Measurements from ENCODE around the gene FCER2.

- TF ChIP-seq, protein P1, sequence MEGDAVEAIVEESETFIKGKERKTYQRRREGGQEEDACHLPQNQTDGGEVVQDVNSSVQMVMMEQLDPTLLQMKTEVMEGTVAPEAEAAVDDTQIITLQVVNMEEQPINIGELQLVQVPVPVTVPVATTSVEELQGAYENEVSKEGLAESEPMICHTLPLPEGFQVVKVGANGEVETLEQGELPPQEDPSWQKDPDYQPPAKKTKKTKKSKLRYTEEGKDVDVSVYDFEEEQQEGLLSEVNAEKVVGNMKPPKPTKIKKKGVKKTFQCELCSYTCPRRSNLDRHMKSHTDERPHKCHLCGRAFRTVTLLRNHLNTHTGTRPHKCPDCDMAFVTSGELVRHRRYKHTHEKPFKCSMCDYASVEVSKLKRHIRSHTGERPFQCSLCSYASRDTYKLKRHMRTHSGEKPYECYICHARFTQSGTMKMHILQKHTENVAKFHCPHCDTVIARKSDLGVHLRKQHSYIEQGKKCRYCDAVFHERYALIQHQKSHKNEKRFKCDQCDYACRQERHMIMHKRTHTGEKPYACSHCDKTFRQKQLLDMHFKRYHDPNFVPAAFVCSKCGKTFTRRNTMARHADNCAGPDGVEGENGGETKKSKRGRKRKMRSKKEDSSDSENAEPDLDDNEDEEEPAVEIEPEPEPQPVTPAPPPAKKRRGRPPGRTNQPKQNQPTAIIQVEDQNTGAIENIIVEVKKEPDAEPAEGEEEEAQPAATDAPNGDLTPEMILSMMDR (IDR thresholded peaks at IDR 0.05) = no peak
- TF ChIP-seq POLR2A (IDR thresholded peaks at IDR 0.05) = no peak
These were observed 28.6 kb upstream of the FCER2 start for GRCh38 chr19:7730286-7731217.

Data from esophagus squamous epithelium (tissue), 4 donors.